Mesenchymal stem cell (in vitro differentiated cells and primary cell): ENCODE results near the gene JUND.

Experiments used
- DNase-seq: peaks from one replicate; pipeline ENCODE4 v3.0.0-alpha.2; 2013
- H2AFZ ChIP-seq: one replicate; pipeline ENCODE4 v1.6.1; 2013; ENCODE audit warnings: low read depth, mild to moderate bottlenecking, control low read depth, inconsistent platforms, low read length, moderate library complexity
- H2AK5ac ChIP-seq: 2 replicates; pipeline ENCODE4 v1.6.1; 2013; ENCODE audit warnings: low read length, moderate library complexity, mild to moderate bottlenecking, inconsistent platforms; ENCODE audit not compliant: severe bottlenecking
- H2BK120ac ChIP-seq: one replicate; pipeline ENCODE4 v1.6.1; 2013; ENCODE audit warnings: low read depth, mild to moderate bottlenecking, inconsistent platforms, low read length, moderate library complexity
- H2BK12ac ChIP-seq, 2 experiments: one replicate each; pipeline ENCODE4 v1.6.1; 2013; ENCODE audit warnings: inconsistent platforms in 2 of 2, low read length in 2 of 2, mild to moderate bottlenecking in 2 of 2, moderate library complexity in 2 of 2, control low read depth in 1 of 2
- H2BK15ac ChIP-seq: one replicate; pipeline ENCODE4 v1.6.1; 2013; ENCODE audit warnings: mild to moderate bottlenecking, low read depth, inconsistent platforms; ENCODE audit not compliant: poor library complexity, severe bottlenecking
- H2BK5ac ChIP-seq: 2 replicates; pipeline ENCODE4 v1.6.1; 2013; ENCODE audit warnings: low read depth, mild to moderate bottlenecking, low read length, control low read depth, inconsistent platforms; ENCODE audit not compliant: poor library complexity, severe bottlenecking
- H3K14ac ChIP-seq, 2 experiments: one replicate each; pipeline ENCODE4 v1.6.1; 2013; ENCODE audit warnings: inconsistent platforms in 2 of 2, low read length in 2 of 2, control low read depth in 1 of 2, mild to moderate bottlenecking in 1 of 2, moderate library complexity in 1 of 2
- H3K18ac ChIP-seq, 2 experiments: one replicate each; pipeline ENCODE4 v1.6.1; 2013; ENCODE audit warnings: inconsistent platforms in 2 of 2, low read length in 2 of 2, control low read depth in 1 of 2, low read depth in 1 of 2, mild to moderate bottlenecking in 1 of 2
- H3K23ac ChIP-seq, 2 experiments: one replicate each; pipeline ENCODE4 v1.6.1; 2013; ENCODE audit warnings: inconsistent platforms in 2 of 2, low read length in 2 of 2, mild to moderate bottlenecking in 2 of 2, moderate library complexity in 2 of 2, control low read depth in 1 of 2
- H3K27ac ChIP-seq: 2 replicates; pipeline ENCODE4 v1.5.1; 2013; ENCODE audit warnings: mild to moderate bottlenecking, moderate library complexity, low read length, control low read depth, inconsistent platforms; ENCODE audit not compliant: poor library complexity, severe bottlenecking
- H3K27me3 ChIP-seq, 2 experiments: 2 replicates each; pipeline versions ENCODE4 v1.6.1 to v1.7.0; 2013; ENCODE audit warnings: low read length in 2 of 2, mild to moderate bottlenecking in 2 of 2, moderate library complexity in 2 of 2, control low read depth in 1 of 2, inconsistent platforms in 1 of 2; ENCODE audit not compliant: control insufficient read depth in 1 of 2, insufficient read depth in 1 of 2
- H3K36me3 ChIP-seq, 2 experiments: 2 replicates each; pipeline versions ENCODE4 v1.6.1 to v1.7.0; 2013; ENCODE audit warnings: low read length in 2 of 2, control low read depth in 1 of 2, inconsistent platforms in 1 of 2, low read depth in 1 of 2, mild to moderate bottlenecking in 1 of 2; ENCODE audit not compliant: insufficient read depth in 2 of 2, control insufficient read depth in 1 of 2
- H3K4ac ChIP-seq, 2 experiments: one replicate each; pipeline ENCODE4 v1.6.1; 2013; ENCODE audit warnings: inconsistent platforms in 2 of 2, low read length in 2 of 2, mild to moderate bottlenecking in 2 of 2, moderate library complexity in 2 of 2, control low read depth in 1 of 2, low read depth in 1 of 2
- H3K4me1 ChIP-seq: 2 replicates; pipeline ENCODE4 v1.6.1; 2013; ENCODE audit warnings: low read depth, low read length, control low read depth; ENCODE audit not compliant: control insufficient read depth, insufficient read depth
- H3K4me2 ChIP-seq: 2 replicates; pipeline ENCODE4 v1.6.1; 2013; ENCODE audit warnings: low read length, mild to moderate bottlenecking, inconsistent platforms; ENCODE audit not compliant: poor library complexity, severe bottlenecking
- H3K4me3 ChIP-seq, 2 experiments: 2 replicates each; pipeline versions ENCODE4 v1.5.1 to v1.7.0; 2013; ENCODE audit warnings: low read length in 2 of 2, mild to moderate bottlenecking in 2 of 2, control low read depth in 1 of 2, low read depth in 1 of 2; ENCODE audit not compliant: insufficient read depth in 1 of 2
- H3K79me1 ChIP-seq: replicated peaks from 2 replicates; pipeline ENCODE4 v1.6.1; 2013; ENCODE audit warnings: mild to moderate bottlenecking, control low read depth, low read length, inconsistent platforms; ENCODE audit not compliant: poor library complexity, severe bottlenecking
- H3K9ac ChIP-seq: 2 replicates; pipeline ENCODE4 v1.7.0; 2013; ENCODE audit warnings: mild to moderate bottlenecking, low read length, moderate library complexity
- H3K9me3 ChIP-seq: 2 replicates; pipeline ENCODE4 v1.7.0; 2013; ENCODE audit warnings: mild to moderate bottlenecking, low read length; ENCODE audit not compliant: control insufficient read depth
- H4K8ac ChIP-seq: one replicate; pipeline ENCODE4 v1.6.1; 2013; ENCODE audit warnings: inconsistent platforms, mild to moderate bottlenecking, low read length, moderate library complexity
- H4K91ac ChIP-seq: one replicate; pipeline ENCODE4 v1.6.1; 2013; ENCODE audit warnings: mild to moderate bottlenecking, low read length, inconsistent platforms
- WGBS: methylation state at CpG from one replicate; pipeline ENCODE4 v1.1.7; 2013; ENCODE audit warnings: mixed read lengths; 5-methylcytosine and 5-hydroxymethylcytosine counted together

JUND gene

GRCh38 chr19:18253130-18253529 is 28.3 kb downstream of the JUND start:
- H3K36me3 ChIP-seq = peaks cover 0 to 10% of the 10 kb centered on the region in 2 experiments
- no peak overlapping the region for H2BK5ac ChIP-seq
- H3K27me3 ChIP-seq = peaks cover 16 to 22% of the 10 kb centered on the region in 2 experiments
- H2BK120ac ChIP-seq = no peak overlapping the region
- H3K14ac ChIP-seq = no peak overlapping the region
- H3K27ac ChIP-seq = no peak overlapping the region
- no peak overlapping the region for H2AFZ ChIP-seq
- H2BK15ac ChIP-seq = no peak overlapping the region
- no peak overlapping the region for H3K23ac ChIP-seq
- H3K4me3 ChIP-seq = no peak overlapping the region
- no peak overlapping the region for H3K4ac ChIP-seq
- DNase-seq = no peak
- H3K9me3 ChIP-seq = no peaks in the 10 kb centered on the region
- no peaks in the 10 kb centered on the region for H3K4me1 ChIP-seq
- no peaks in the 10 kb centered on the region for H3K79me1 ChIP-seq
- H4K8ac ChIP-seq = no peak overlapping the region
- no peak overlapping the region for H3K4me2 ChIP-seq
- H4K91ac ChIP-seq = no peak overlapping the region
- H3K9ac ChIP-seq = no peak overlapping the region
- 94% methylated on average over 3 of the region's 4 CpGs for WGBS
- H2BK12ac ChIP-seq = no peak overlapping the region
- H3K18ac ChIP-seq = no peak overlapping the region
- no peak overlapping the region for H2AK5ac ChIP-seq

DNA sequence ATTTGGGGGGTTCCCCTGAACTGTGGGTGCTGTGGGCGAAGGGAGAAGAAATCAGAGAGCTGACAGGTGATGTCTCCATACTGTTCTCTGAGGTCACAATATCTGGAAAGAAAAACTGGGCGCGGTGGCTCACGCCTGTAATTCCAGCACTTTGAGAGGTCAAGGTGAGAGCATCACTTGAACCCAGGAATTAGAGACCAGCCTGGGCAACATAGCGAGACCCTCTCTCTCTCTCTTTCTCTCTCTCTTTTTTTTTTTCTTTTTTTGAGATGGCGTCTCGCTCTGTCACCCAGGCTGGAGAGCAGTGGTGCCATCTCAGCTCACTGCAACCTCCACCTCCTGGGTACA is 29.1 kb downstream of the JUND start:
- Histone ChIP-seq H3K23ac (no peak overlapping the region), H2AFZ (no peak overlapping the region), H3K79me1 (no peaks in the 10 kb centered on the region), H2BK15ac (no peak overlapping the region), H3K4me2 (no peak overlapping the region), H3K4me3 (no peak overlapping the region), H3K9ac (no peak overlapping the region), H2BK120ac (no peak overlapping the region), H4K91ac (no peak overlapping the region), H3K36me3 (peaks cover 0 to 3% of the 10 kb centered on the region in 2 experiments), H3K14ac (no peak overlapping the region), H3K18ac (no peak overlapping the region), H3K9me3 (no peaks in the 10 kb centered on the region), H2BK5ac (no peak overlapping the region), H2AK5ac (no peak overlapping the region), H3K27me3 (peaks cover 23 to 26% of the 10 kb centered on the region in 2 experiments), H3K27ac (no peak overlapping the region), H4K8ac (no peak overlapping the region), H3K4me1 (peaks cover 2% of the 10 kb centered on the region), H3K4ac (no peak overlapping the region), H2BK12ac (no peak overlapping the region)
- no peak for DNase-seq
- WGBS = 85% methylated on average over 7 of the region's 7 CpGs

- H2BK12ac ChIP-seq = no peak overlapping the region
- H4K91ac ChIP-seq = no peak overlapping the region
- DNase-seq = peak; percentile 73
- H3K79me1 ChIP-seq = no peaks in the 10 kb centered on the region
- H3K23ac ChIP-seq = no peak overlapping the region
- WGBS = 29% methylated on average over 14 of the region's 23 CpGs
- no peak overlapping the region for H3K9ac ChIP-seq
- H2AFZ ChIP-seq = no peak overlapping the region
- no peak overlapping the region for H4K8ac ChIP-seq
- no peaks in the 10 kb centered on the region for H3K36me3 ChIP-seq
- peaks cover 26 to 28% of the 10 kb centered on the region in 2 experiments for H3K27me3 ChIP-seq
- no peak overlapping the region for H2BK120ac ChIP-seq
- no peak overlapping the region for H3K4me3 ChIP-seq
- H3K4me2 ChIP-seq = no peak overlapping the region
- H3K4me1 ChIP-seq = peaks cover 2% of the 10 kb centered on the region
- no peak overlapping the region for H2AK5ac ChIP-seq
- H3K4ac ChIP-seq = no peak overlapping the region
- H3K14ac ChIP-seq = no peak overlapping the region
- H2BK15ac ChIP-seq = no peak overlapping the region
- no peak overlapping the region for H3K27ac ChIP-seq
- no peaks in the 10 kb centered on the region for H3K9me3 ChIP-seq
- no peak overlapping the region for H3K18ac ChIP-seq
- no peak overlapping the region for H2BK5ac ChIP-seq
Measured at GRCh38 chr19:18251587-18252369, 29.6 kb downstream of the JUND start.

DNA sequence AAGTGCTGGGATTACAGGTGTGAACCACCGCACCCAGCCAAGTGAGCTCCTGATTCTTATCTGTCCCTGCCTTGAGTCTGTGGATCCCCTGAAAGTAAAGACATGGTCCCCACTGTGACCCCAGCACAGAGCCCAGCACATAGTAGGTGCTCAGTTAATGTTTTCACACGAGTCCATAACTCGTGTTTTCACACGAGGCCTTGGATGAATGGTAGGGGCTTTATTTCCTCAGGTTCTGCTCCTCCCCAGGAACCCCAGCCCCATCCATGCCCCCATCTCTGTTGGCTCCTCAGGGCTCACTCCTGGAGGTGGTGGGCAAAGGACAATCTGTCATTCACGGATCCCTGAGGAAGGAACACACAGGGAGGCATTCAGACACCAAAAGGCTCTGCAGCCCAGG is 31.6 kb downstream of the JUND start:
- H2BK5ac ChIP-seq = no peak overlapping the region
- H3K14ac ChIP-seq = no peak overlapping the region
- no peak overlapping the region for H3K4me2 ChIP-seq
- no peak overlapping the region for H3K9ac ChIP-seq
- no peaks in the 10 kb centered on the region for H3K79me1 ChIP-seq
- H2AK5ac ChIP-seq = no peak overlapping the region
- no peak overlapping the region for H3K27ac ChIP-seq
- H3K9me3 ChIP-seq = no peaks in the 10 kb centered on the region
- no peak overlapping the region for H2BK120ac ChIP-seq
- H4K8ac ChIP-seq = no peak overlapping the region
- DNase-seq = no peak
- H3K18ac ChIP-seq = no peak overlapping the region
- 91% methylated on average over 5 of the region's 5 CpGs for WGBS
- H2BK12ac ChIP-seq = no peak overlapping the region
- H3K27me3 ChIP-seq = peaks cover 18 to 22% of the 10 kb centered on the region in 2 experiments
- no peak overlapping the region for H2BK15ac ChIP-seq
- no peak overlapping the region for H3K4me3 ChIP-seq
- no peak overlapping the region for H2AFZ ChIP-seq
- no peak overlapping the region for H4K91ac ChIP-seq
- H3K4ac ChIP-seq = no peak overlapping the region
- H3K23ac ChIP-seq = no peak overlapping the region
- no peaks in the 10 kb centered on the region for H3K36me3 ChIP-seq
- peaks cover 2% of the 10 kb centered on the region for H3K4me1 ChIP-seq
